ENCODE results near the gene ROR2. TPM values are rescaled to one million over a fixed set of nuclear protein-coding genes. Genes with fewer than 3 reads are reported as not detected.
"Not testable (repeated sequence)": the region's sequence is repeated elsewhere in the genome, so short reads cannot be mapped to it uniquely, and the experiment has no call there.

ROR2 gene
- polyA plus RNA-seq, 3 donors: not detected

- DNase-seq: no peak
- peaks cover 0 to 3% of the 10 kb centered on the region in 2 donors for H3K4me1 ChIP-seq (ENCODE audit: control insufficient read depth in 1 of 2, insufficient read depth in 2 of 2, low read length in 2 of 2)
- no peaks in the 10 kb centered on the region for H3K36me3 Mint-ChIP-seq
- no peaks in the 10 kb centered on the region for H4K20me1 ChIP-seq (ENCODE audit: insufficient read depth, low read length)
- intact Hi-C loops (cut with micrococcal nuclease): no loop called here
- H3K79me2 ChIP-seq (ENCODE audit: insufficient read depth, low read length): no peaks in the 10 kb centered on the region
- 87% methylated on average over 11 of the region's 12 CpGs for WGBS (ENCODE audit: insufficient coverage)
- no peak overlapping the region for H2AFZ ChIP-seq (ENCODE audit: insufficient read depth, low read depth, low read length, poor library complexity, severe bottlenecking)
- H3K27ac Mint-ChIP-seq: no peak overlapping the region
- TF ChIP-seq CTCF (IDR thresholded peaks at IDR 0.05): no peak
- H3K4me1 Mint-ChIP-seq: peaks cover 3% of the 10 kb centered on the region
- no peaks in the 10 kb centered on the region for H3K27me3 ChIP-seq (ENCODE audit: control insufficient read depth in 2 of 2, insufficient read depth in 2 of 2, low read length in 2 of 2)
- no peak overlapping the region for H3K9ac ChIP-seq (ENCODE audit: insufficient read depth, low read length, poor library complexity, severe bottlenecking)
- peaks cover 4 to 7% (median 4%) of the 10 kb centered on the region in 3 donors for H3K27me3 Mint-ChIP-seq (ENCODE audit: low read depth in 3 of 3)
- no peaks in the 10 kb centered on the region for H3K36me3 ChIP-seq (replicated peaks in 1 of 2; ENCODE audit: control insufficient read depth in 1 of 2, insufficient read depth in 2 of 2, low read length in 2 of 2)
- no peaks in the 10 kb centered on the region for H3K9me3 Mint-ChIP-seq
- H3K27ac ChIP-seq (ENCODE audit: low read depth in 1 of 2, low read length in 2 of 2): no peak overlapping the region
- no peak overlapping the region for H3K4me2 ChIP-seq (replicated peaks; ENCODE audit: extremely low read depth, low read length, poor library complexity, severe bottlenecking)
- no peak overlapping the region for H3K4me3 ChIP-seq (replicated peaks in 1 of 3; ENCODE audit: low read depth in 2 of 3, low read length in 3 of 3)
- H3K9me3 ChIP-seq (replicated peaks in 1 of 2; ENCODE audit: control insufficient read depth in 1 of 2, insufficient read depth in 1 of 2, low read length in 2 of 2): no peaks in the 10 kb centered on the region
- H3K4me3 Mint-ChIP-seq: no peak overlapping the region
Measured at GRCh38 chr9:91800473-91801030, 149.5 kb downstream of the ROR2 start.

- intact Hi-C loops (cut with micrococcal nuclease): no loop called here
- no peak overlapping the region for H3K4me2 ChIP-seq (replicated peaks; ENCODE audit: extremely low read depth, low read length, poor library complexity, severe bottlenecking)
- no peaks in the 10 kb centered on the region for H3K9me3 ChIP-seq (replicated peaks in 1 of 2; ENCODE audit: control insufficient read depth in 1 of 2, insufficient read depth in 1 of 2, low read length in 2 of 2)
- Mint-ChIP-seq H3K4me1 (peaks cover 3% of the 10 kb centered on the region), H3K4me3 (no peak overlapping the region), H3K27ac (no peak overlapping the region), H3K9me3 (no peaks in the 10 kb centered on the region), H3K27me3 (ENCODE audit: low read depth in 3 of 3) (peaks cover 4% of the 10 kb centered on the region in 3 donors), H3K36me3 (no peaks in the 10 kb centered on the region)
- H3K4me3 ChIP-seq (replicated peaks in 1 of 3; ENCODE audit: low read depth in 2 of 3, low read length in 3 of 3): no peak overlapping the region
- DNase-seq: no peak
- no peaks in the 10 kb centered on the region for H4K20me1 ChIP-seq (ENCODE audit: insufficient read depth, low read length)
- no peaks in the 10 kb centered on the region for H3K27me3 ChIP-seq (ENCODE audit: control insufficient read depth in 2 of 2, insufficient read depth in 2 of 2, low read length in 2 of 2)
- WGBS (ENCODE audit: insufficient coverage): 99% methylated on average over 10 of the region's 10 CpGs
- H3K9ac ChIP-seq (ENCODE audit: insufficient read depth, low read length, poor library complexity, severe bottlenecking): no peak overlapping the region
- H3K36me3 ChIP-seq (replicated peaks in 1 of 2; ENCODE audit: control insufficient read depth in 1 of 2, insufficient read depth in 2 of 2, low read length in 2 of 2): no peaks in the 10 kb centered on the region
- TF ChIP-seq CTCF (IDR thresholded peaks at IDR 0.05): no peak
- no peaks in the 10 kb centered on the region for H3K79me2 ChIP-seq (ENCODE audit: insufficient read depth, low read length)
- H2AFZ ChIP-seq (ENCODE audit: insufficient read depth, low read depth, low read length, poor library complexity, severe bottlenecking): no peak overlapping the region
- peaks cover 0 to 3% of the 10 kb centered on the region in 2 donors for H3K4me1 ChIP-seq (ENCODE audit: control insufficient read depth in 1 of 2, insufficient read depth in 2 of 2, low read length in 2 of 2)
- no peak overlapping the region for H3K27ac ChIP-seq (ENCODE audit: low read depth in 1 of 2, low read length in 2 of 2)
Measured at GRCh38 chr9:91799113-91799744, 150.8 kb downstream of the ROR2 start.

- H3K9me3 ChIP-seq (replicated peaks in 1 of 2; ENCODE audit: control insufficient read depth in 1 of 2, insufficient read depth in 1 of 2, low read length in 2 of 2); H3K9ac ChIP-seq (ENCODE audit: insufficient read depth, low read length, poor library complexity, severe bottlenecking); H3K36me3 Mint-ChIP-seq; H3K4me1 ChIP-seq (ENCODE audit: control insufficient read depth in 1 of 2, insufficient read depth in 2 of 2, low read length in 2 of 2); H3K27ac ChIP-seq (ENCODE audit: low read depth in 1 of 2, low read length in 2 of 2); H3K27me3 Mint-ChIP-seq (ENCODE audit: low read depth in 3 of 3); intact Hi-C loops (cut with micrococcal nuclease); H3K9me3 Mint-ChIP-seq; H3K4me1 Mint-ChIP-seq; H3K4me3 Mint-ChIP-seq; H3K79me2 ChIP-seq (ENCODE audit: insufficient read depth, low read length); H3K4me2 ChIP-seq (replicated peaks; ENCODE audit: extremely low read depth, low read length, poor library complexity, severe bottlenecking); H3K4me3 ChIP-seq (replicated peaks in 1 of 3; ENCODE audit: low read depth in 2 of 3, low read length in 3 of 3); H2AFZ ChIP-seq (ENCODE audit: insufficient read depth, low read depth, low read length, poor library complexity, severe bottlenecking); DNase-seq; H3K36me3 ChIP-seq (replicated peaks in 1 of 2; ENCODE audit: control insufficient read depth in 1 of 2, insufficient read depth in 2 of 2, low read length in 2 of 2); H4K20me1 ChIP-seq (ENCODE audit: insufficient read depth, low read length); H3K27me3 ChIP-seq (ENCODE audit: control insufficient read depth in 2 of 2, insufficient read depth in 2 of 2, low read length in 2 of 2): not testable (repeated sequence)
- peak overlapping the region in 1 of 7 donors; percentile 26 for H3K27ac Mint-ChIP-seq
- WGBS (ENCODE audit: insufficient coverage): 93% methylated on average over 7 of the region's 14 CpGs
Measured at GRCh38 chr9:91798273-91799112, 151.5 kb downstream of the ROR2 start.
